ENCODE results near the gene CDR2L.

- no peak for TF ChIP-seq ELF4 (IDR thresholded peaks at IDR 0.05)
- no peak for TF ChIP-seq FOXA1 (IDR thresholded peaks at IDR 0.05)
- TF ChIP-seq ZNF384 (IDR thresholded peaks at IDR 0.05), result no peak
- TF ChIP-seq NFRKB (IDR thresholded peaks at IDR 0.05), result no peak
- TF ChIP-seq ARNT (IDR thresholded peaks at IDR 0.05), result no peak
- no peak for TF ChIP-seq TARDBP (IDR thresholded peaks at IDR 0.05)
- TF ChIP-seq BHLHE40 (IDR thresholded peaks at IDR 0.05; ENCODE audit: borderline replicate concordance), result no peak
- TF ChIP-seq SP1 (IDR thresholded peaks at IDR 0.05), result no peak
- no peak for TF ChIP-seq FOXM1 (IDR thresholded peaks at IDR 0.05; ENCODE audit: borderline replicate concordance)
- no peak for TF ChIP-seq SUZ12 (IDR thresholded peaks at IDR 0.05)
Measured at GRCh38 chr17:75039238-75039637, 51.8 kb downstream of the CDR2L start.
